ENCODE results near the gene MBP.
"Not testable (repeated sequence)": the region's sequence is repeated elsewhere in the genome, so short reads cannot be mapped to it uniquely, and the experiment has no call there.

MBP gene

GRCh38 chr18:76973520-76974266 is 158.9 kb downstream of the MBP start:
- ChIA-PET CTCF (interaction anchor here (1.6 to 3.9 kb wide), 2 partner anchors 10 to 52 kb away, joined by 5 to 28 read pairs; no protein-coding TSS in a partner anchor), POLR2A (no interaction called here)
- TF ChIP-seq, protein P1, sequence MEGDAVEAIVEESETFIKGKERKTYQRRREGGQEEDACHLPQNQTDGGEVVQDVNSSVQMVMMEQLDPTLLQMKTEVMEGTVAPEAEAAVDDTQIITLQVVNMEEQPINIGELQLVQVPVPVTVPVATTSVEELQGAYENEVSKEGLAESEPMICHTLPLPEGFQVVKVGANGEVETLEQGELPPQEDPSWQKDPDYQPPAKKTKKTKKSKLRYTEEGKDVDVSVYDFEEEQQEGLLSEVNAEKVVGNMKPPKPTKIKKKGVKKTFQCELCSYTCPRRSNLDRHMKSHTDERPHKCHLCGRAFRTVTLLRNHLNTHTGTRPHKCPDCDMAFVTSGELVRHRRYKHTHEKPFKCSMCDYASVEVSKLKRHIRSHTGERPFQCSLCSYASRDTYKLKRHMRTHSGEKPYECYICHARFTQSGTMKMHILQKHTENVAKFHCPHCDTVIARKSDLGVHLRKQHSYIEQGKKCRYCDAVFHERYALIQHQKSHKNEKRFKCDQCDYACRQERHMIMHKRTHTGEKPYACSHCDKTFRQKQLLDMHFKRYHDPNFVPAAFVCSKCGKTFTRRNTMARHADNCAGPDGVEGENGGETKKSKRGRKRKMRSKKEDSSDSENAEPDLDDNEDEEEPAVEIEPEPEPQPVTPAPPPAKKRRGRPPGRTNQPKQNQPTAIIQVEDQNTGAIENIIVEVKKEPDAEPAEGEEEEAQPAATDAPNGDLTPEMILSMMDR (IDR thresholded peaks at IDR 0.05; ENCODE audit: control extremely low read depth, extremely low read depth, low read depth, missing control alignments): no peak
- DNase-seq (ENCODE audit: extremely low spot score): no peak

DNA sequence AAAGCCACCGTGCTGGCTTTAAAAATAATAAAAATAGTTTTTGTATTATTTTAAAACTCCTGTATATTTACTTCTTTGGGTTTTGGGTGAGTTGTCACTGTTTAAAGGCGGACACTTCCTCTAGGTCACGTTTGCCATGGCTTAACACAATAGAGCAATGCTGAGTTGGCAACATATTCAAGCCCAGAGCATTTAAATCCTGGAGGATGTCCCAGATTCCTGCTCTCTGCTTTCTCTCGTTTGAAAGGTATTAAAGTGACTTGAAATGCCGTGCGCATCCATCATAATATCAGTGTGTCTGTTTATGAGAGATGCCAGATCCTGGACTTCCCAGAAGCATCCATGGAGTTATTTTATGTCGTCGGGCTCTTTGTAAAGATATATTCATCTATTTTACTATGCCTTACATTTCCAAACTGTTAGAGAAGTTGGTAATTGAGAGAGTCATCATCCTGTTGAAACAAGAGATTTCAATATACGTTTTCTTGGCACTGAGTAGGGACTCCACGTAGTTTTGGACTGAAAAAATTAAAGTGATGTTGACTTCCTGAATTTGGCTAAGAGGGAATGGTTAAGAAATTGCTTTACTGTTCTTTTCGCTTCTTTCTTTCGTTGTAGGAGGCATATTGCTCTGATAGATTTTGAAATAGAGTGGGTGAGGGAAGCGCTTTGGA is 159.6 kb downstream of the MBP start:
- POLR2A ChIA-PET: no interaction called here
- CTCF ChIA-PET: interaction anchor here (2.9 kb wide), 1 partner anchor 10 kb away, joined by 18 read pairs; no protein-coding TSS in a partner anchor
- TF ChIP-seq, protein P1 (IDR thresholded peaks at IDR 0.05; ENCODE audit: control extremely low read depth, extremely low read depth, low read depth, missing control alignments): no peak
- no peak for DNase-seq (ENCODE audit: extremely low spot score)

- DNase-seq (ENCODE audit: extremely low spot score): no peak
- CTCF ChIA-PET: interaction anchor here (0.6 to 2.9 kb wide), 5 partner anchors 9 to 82 kb away, joined by 3 to 18 read pairs (median 3); no protein-coding TSS in a partner anchor
- POLR2A ChIA-PET: no interaction called here
- TF ChIP-seq, protein P1 (IDR thresholded peaks at IDR 0.05; ENCODE audit: control extremely low read depth, extremely low read depth, low read depth, missing control alignments): no peak
Observed at GRCh38 chr18:76972241-76972640, 160.3 kb downstream of the MBP start.

- TF ChIP-seq, protein P1 (IDR thresholded peaks at IDR 0.05; ENCODE audit: control extremely low read depth, extremely low read depth, low read depth, missing control alignments): no peak
- POLR2A ChIA-PET: no interaction called here
Observed at GRCh38 chr18:76970770-76971559, 161.6 kb downstream of the MBP start.

GRCh38 chr18:76967721-76968472 is 164.7 kb downstream of the MBP start:
- TF ChIP-seq, protein P1 (IDR thresholded peaks at IDR 0.05; ENCODE audit: control extremely low read depth, extremely low read depth, low read depth, missing control alignments): no peak
- CTCF ChIA-PET: interaction anchor here (0.8 to 1.8 kb wide), 6 partner anchors 9 to 45 kb away, joined by 3 to 6 read pairs (median 4); no protein-coding TSS in a partner anchor
- no peak for DNase-seq (ENCODE audit: extremely low spot score)
- POLR2A ChIA-PET: no interaction called here

More at GRCh38 chr18:76970770-76971559, 161.6 kb downstream of the MBP start:
- no peak for DNase-seq (ENCODE audit: extremely low spot score)
- CTCF ChIA-PET: interaction anchor here (1.0 to 2.9 kb wide), 7 partner anchors 10 to 80 kb away, joined by 3 to 18 read pairs (median 3); no protein-coding TSS in a partner anchor

- POLR2A ChIA-PET; DNase-seq (ENCODE audit: extremely low spot score): not testable (repeated sequence)
- CTCF ChIA-PET: interaction anchor here (0.8 to 4.5 kb wide), 4 partner anchors 14 to 45 kb away, joined by 3 to 40 read pairs (median 4); no protein-coding TSS in a partner anchor
Observed at GRCh38 chr18:76967299-76967698, 165.3 kb downstream of the MBP start.

DNA sequence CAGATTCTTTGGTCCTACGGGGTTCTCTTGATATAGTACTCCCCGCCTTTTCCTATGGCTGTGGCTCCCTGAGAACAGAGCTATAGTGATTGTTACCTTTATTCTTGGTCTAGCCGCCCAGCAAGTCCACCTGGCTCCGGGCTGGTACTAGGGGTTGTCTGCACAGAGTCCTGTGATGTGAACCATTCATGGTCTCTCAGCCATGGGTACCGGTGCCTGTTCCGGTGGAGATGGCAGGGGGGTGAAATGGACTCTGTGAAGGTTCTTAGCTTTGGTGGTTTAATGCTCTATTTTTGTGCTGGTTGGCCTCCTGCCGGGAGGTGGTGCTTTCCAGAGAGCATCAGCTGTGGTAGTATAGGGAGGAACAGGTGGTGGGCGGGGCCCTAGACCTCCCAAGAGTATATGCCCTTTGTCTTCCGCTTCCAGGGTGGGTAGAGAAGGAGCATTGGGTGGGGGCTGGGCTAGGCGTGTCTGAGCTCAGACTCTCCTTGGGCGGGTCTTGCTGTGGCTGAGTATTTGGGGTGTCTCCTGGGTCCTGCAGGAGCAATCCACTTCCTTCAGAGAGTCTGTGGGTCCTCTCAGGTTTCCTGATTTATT is 166.9 kb downstream of the MBP start:
- POLR2A ChIA-PET; DNase-seq (ENCODE audit: extremely low spot score): not testable (repeated sequence)
- CTCF ChIA-PET: interaction anchor here (0.8 to 4.5 kb wide), 10 partner anchors 12 to 163 kb away, joined by 3 to 40 read pairs (median 4); no protein-coding TSS in a partner anchor

Data from GM10248 (cell line).